ENCODE data around the gene MEST.
"Not testable (repeated sequence)": the region's sequence is repeated elsewhere in the genome, so short reads cannot be mapped to it uniquely, and the experiment has no call there.

Gene MEST, protein sequence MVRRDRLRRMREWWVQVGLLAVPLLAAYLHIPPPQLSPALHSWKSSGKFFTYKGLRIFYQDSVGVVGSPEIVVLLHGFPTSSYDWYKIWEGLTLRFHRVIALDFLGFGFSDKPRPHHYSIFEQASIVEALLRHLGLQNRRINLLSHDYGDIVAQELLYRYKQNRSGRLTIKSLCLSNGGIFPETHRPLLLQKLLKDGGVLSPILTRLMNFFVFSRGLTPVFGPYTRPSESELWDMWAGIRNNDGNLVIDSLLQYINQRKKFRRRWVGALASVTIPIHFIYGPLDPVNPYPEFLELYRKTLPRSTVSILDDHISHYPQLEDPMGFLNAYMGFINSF

DNA sequence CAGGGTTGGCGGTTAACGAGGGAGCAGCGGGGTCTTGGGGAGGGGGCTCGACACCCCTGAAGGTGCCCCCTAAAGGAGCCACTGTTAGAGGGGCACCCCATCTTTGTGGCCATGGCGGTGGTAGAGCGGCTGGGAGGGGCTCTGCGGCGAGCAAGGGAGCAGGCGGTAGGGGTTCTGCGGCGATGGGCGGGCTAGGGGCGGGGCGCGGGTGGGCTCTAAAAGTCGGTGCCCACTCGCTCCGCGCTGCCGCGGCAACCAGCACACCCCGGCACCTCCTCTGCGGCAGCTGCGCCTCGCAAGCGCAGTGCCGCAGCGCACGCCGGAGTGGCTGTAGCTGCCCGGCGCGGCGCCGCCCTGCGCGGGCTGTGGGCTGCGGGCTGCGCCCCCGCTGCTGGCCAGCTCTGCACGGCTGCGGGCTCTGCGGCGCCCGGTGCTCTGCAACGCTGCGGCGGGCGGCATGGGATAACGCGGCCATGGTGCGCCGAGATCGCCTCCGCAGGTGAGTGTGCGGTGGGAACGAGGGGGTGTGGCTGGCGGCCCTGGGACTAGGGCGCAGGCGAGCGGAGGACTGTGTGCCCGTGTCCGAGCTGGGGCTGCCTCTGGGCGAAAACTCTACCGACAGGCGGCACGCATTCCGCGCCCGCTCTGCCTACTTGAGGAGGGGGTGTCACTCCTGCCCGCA lies at the start of gene MEST:
TSS of gene MEST (plus strand) at position 245 of the 682 bp plus-strand sequence. CDS start at position 474, 229 bp downstream.
- DNase-seq, result no peak

DNA sequence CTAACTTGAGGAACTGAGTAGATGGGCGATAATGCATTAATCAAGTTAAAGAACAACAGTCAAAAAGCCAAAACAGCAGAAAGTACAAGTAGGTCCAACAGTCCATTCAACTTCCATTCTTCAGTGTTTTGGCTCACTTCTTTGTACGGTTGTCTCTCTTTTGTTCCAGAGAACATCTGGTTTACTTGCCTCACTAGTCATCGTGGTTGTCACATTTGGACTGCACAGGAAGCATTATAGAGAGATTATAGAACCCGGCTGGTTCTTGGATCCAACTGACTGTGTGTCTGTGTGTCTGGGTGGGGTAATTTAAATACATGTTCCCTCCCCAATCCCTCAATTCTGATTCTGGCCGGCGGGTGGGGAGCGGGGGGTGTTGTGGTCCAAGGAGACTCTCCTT lies 49.3 kb upstream of the MEST start:
- DNase-seq, result no peak

DNA sequence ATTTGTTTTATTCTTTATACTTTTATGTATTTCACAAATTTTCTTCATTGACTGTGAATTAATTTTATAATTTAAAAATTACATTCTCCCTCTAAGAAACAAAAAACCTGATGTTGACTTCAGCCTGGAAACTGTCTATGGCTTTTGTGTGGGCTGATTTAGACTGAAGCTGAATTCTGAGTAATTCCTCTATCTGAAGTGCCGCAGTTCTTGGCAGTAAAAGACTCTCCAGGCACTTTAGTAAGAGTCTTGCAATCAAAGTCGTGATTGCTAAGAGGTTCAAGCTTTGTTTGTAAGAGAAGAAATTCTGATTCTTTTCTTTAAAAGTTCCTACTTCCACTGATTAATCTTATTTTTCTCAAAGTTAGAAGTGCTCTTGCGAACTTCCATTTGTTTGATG lies 47.7 kb upstream of the MEST start:
- no peak for DNase-seq

DNA sequence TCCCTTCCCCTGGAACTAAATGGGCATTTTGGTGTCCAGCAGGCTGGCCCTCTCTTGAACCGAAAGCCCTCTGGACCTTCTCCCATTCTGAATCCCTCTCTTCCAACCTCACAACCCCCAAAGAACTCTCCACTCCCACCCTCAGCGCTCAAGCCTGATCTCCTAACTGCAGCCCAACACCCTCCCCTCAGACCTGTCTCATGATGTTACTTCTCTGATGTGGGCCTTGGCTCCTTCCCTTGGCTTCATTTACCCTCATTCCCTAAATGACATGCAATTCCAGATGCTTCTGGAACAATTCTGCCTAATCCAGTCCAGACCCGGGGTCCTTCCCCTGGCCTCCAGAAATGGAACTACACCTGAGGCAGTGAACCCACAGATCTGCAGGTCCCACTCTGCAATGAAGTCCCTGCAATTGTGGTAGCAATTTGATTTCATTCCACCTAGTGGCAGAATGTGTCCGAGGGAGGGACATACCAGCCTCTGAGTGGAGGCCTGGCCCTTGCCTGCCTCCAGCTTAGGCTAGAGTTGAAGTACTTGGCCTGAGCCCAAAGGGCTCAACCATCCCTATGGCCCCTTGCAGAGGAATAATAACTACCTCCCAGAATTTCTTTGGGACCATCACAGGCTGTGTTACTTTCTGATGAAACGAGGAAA lies 47.0 kb upstream of the MEST start:
- DNase-seq, result no peak

DNA sequence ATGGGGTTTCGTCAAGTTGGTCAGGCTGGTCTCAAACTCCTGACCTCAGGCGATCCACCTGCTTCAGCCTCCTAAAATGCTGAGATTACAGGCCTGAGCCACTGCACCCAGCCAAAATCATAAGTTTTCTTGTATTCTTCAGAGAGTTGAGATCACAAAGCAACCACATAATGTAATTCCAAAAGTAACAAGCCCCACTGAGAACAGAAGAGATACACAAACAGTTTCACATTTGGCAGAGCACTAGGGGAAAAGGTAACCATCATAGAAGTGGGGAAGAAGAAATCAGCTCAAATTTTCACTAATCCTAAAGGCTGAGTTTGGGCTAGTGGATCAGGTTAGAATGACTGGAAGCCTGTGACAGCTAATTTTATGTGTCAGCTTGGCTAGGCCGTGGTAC lies 45.6 kb upstream of the MEST start:
- DNase-seq, result no peak

DNA sequence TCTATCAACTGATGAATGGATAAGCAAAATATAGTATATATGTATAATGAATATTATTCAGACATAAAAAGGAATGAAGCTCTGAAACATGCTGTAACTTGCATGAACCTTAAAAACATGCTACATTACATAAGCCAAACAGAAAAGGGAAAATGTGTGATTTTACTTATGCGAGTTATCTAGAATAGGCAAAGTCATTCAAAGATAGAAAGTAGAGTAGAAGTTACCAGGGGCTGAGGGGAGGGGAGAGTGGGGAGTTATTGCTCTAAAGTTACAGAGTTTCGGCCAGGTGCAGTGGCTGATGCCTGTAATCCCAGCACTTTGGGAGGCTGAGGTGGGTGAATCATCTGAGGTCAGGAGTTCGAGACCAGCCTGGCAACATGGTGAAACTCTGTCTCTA lies 40.5 kb upstream of the MEST start:
- DNase-seq, result not testable (repeated sequence)

DNA sequence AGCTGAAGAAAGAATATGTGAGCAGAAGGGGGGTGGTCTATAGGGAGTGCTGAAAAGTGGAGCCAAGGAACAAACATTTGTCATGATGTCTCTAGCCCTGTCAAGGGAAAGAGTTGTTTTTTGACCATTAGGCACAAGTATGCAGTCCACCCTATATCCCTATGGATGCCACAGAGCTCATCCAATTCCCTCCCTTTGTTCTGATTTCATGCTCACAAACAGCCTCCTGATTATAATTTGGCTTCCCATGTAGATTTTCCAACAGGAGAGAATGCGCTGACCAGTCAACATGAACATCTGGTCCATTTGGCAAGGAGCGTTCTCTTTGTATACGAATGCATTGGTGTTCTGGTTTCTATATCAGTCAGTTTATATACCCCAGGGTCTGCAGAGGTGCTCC lies 38.9 kb upstream of the MEST start:
- DNase-seq, result no peak

DNA sequence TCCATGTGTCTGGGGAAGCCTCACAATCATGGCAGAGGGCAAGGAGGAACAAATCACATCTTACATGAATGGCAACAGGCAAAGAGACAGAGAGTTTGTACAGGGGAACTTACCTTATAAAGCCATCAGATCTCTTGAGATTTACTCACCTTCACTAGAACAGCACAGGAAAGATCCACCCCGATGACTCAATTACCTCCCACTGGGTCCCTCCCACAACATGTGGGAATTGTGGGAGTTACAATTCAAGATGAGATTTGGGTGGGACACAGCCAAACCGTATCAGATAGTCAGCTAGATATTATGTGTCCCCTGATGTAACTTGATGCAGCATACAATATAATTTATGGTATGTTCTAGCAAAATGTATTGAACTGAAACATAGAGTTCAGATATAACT lies 36.9 kb upstream of the MEST start:
- no peak for DNase-seq

DNA sequence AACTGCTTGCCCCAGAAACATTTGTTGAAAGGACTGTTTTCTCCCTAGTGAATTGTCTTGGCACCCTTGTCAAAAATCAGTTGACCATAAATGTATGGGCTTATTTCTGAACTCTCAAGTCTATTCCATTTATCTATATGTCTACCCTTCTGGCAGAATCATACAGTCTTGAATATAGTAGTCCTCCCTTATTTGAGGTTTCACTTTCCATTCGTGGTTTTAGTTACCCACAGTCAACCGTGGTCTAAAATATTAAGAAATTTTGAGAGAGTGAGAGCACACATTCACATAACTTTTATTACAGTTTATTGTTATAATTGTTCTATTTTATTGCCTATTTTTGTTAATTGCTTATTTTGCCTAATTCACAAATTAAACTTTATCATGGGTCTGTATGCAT lies 33.6 kb upstream of the MEST start:
- DNase-seq, result no peak

DNA sequence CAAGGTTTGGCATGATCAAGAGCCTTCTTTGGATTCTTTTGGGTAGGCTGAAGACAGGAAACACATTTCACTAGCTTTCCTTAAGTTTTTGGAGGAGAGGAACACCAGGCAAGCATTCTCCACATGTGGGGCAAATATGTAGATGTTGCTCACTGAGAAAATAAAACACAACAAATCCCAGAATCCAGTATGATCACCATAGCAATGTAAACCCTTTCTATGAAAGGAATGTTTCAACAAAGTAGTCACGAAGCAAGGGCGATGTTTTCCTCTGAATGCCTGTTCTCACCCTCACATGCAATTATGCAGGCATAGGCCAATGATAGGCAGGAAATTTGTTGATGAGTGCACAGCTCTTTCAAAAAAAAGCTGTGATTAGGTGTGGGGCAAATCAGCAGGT lies 30.6 kb upstream of the MEST start:
- no peak for DNase-seq

DNA sequence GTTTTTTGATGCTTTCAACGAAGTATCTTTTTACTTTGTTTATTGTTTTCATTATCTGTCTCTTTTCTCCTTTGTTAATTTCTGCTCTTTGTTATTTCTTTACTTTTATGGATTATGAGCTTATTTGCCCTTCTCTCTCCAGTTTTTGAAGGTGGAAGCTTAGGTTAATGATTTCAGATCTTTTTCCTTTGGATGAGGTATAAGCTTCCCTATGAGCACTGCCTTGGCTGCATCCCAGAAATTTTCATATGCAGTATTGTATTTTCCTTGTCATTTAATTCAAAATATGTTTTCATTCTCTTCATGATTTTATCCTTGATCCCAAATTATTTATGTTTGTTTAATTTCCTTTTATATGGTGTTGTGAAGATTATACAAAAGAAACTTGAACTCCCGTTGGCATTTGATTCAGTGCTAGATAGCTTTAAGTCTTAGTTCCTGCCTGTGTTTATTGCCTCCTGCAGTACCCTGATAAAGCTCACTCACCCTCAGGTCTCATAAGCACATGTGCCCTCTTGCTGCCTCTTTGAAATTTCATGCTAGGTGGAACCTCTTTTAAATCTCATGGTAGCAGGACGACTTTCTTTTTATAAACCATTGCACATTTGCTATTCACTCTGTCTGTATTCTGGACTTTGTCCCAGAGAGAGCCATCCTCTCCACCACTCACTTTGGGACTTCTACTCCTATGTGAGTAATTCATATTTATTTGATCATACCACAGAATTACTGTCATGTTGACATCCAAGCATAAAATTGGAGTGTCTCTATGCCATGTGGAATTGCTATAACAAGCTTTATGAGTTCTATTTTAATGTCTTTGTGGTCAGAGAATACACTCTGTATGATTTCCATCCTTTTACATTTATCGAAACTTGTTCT lies 28.1 kb upstream of the MEST start:
- DNase-seq, result no peak

DNA sequence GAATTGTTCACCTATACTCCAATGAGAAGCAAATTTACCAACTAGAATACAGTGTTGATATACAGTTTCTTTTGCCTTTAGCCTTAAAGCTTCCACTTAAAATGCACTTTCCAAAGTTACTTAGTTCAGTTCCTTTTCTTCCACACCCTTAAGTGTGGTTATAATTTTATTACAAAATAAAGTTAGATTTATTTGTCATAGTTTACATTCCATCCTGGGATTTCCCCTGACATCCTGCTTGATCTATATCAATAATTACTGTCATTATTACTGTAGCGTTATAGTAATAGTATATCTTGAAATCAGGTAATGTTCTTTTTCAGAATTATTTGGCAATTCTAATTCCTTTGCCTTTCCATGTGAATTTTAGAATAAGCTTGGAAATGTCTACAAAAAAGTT lies 23.3 kb upstream of the MEST start:
- no peak for DNase-seq

DNA sequence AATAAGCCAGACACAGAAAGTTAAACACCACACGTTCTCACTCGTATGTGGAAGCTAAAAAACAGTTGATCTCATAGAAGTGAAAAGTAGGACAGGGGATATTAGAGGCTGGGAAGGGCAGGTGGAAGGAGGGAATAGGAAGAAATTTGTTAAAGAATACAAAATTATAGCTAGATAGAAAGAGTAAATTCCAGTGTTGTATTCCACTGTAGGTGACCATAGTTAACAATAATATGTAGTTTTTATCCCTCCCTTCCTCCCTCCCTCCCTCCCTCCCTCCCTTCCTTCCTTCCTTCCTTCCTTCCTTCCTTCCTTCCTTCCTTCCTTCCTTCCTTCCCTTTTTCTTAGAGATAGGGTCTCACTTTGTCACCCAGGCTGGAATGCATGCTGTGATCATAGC lies 19.9 kb upstream of the MEST start:
- no peak for DNase-seq

DNA sequence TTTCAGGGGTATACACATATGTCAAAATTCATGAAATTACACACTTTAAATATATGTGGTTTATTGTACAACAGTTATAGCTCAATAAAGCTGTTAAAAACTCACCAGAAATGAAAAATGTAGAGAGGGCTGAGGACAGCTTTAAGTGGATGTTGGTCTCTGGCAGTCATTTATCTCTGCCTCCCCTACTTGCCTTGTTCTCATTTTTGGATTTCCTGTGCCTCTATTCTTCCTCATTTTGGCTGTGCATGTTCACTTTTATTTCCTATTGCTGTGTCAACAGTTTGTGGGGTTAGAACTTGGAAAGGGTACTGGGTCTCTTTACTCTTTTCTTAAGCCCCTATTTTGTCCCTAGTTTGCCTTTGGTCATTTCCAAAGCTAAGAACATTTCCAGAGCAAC lies 18.6 kb upstream of the MEST start:
- no peak for DNase-seq

DNA sequence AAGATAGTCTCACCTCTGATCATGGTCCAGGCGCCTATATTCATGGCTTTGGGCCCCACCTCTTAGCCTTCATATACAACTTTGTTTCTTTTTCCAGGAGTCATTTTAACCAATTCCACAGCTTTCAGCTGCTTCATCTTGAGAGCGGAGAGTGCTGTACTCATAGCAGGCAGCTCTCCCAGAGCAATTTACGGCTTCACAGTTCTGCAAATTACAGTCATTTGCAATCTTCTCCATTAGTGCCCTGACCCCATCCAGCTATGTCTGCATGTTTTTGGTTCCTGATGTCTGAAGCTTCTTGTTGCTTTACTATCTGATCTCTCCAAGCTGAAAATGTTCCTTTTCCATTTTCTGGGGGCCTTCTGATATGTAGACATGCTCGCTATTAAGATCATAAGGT lies 18.0 kb upstream of the MEST start:
- no peak for DNase-seq

DNA sequence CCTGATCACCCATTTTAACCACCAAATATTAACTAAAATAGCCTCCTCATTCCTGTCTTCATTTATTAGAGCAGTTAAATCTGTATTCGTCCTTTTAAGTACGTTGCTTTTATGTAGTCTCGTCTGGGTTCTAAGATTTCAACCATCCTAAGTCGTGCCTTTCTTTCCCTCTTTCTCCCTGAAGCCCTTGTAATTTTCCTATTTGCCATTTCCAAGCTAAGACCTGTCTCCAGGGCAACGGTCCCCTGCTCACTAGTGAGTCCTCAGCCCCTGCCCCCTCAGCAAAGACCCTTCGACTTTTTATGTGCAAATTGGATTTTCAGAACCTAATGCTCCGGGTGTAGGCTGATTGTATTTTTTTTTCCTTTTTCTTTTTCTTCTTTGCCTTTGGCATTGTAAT lies 16.1 kb upstream of the MEST start:
- DNase-seq, result no peak

DNA sequence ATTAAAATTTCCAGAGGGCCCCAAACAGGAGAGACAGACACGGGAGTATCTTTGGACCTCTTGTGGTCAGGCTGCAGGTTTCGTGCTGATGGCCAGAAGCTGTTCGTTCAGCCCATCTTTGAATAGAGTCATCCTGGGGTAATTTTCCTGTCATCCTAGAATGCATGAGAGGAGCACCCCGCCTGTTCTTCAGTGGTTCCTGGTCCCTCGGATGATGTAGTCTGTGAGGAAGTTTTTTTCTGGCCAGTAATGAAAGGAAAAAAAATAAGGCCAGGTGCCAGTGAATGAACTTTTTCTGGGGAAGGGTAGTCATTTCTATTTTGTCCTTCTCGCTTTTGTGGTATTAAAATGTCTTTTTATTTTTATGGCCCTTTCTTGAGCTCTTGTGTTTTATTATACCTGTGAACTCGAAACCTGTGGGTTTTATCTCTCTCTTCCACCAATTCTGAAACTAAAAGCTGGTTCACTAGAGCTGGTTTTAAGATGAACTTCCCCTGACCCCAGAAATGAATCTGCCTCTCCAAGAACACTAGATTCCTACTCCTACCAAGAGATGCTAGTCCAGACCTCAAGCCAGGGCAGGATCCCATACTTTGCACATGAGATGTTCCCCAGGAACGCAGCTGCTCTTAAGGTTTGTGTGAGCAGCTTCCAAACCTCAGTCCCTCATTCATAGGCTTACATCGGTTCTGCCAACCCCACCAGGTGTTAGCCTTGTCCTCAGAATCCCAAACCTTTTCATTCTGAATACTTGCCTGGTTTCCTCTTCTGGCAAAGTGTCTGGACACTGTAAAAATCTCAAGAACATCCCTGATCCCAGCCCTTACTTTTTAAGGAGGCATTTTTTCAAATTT lies 15.4 kb upstream of the MEST start:
- DNase-seq, result no peak

DNA sequence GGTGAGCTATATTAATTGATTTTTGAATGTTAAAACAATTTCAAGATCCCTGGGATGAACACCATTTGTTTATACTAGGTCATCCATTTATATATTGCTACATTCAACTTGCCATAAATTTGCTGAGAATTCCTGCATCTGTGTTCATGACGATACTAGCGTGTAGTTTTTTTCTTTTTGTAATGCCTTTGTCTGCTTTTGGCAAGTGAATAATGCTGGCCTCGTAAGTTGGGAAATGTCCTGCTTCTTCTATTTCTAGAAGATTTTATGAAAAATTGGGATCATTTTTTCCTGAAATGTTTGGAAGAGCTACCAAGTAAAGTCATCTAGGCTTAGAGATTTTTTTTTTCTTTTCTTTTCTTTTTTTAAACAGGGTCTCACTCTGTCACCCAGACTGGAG lies 12.9 kb upstream of the MEST start:
- no peak for DNase-seq

DNA sequence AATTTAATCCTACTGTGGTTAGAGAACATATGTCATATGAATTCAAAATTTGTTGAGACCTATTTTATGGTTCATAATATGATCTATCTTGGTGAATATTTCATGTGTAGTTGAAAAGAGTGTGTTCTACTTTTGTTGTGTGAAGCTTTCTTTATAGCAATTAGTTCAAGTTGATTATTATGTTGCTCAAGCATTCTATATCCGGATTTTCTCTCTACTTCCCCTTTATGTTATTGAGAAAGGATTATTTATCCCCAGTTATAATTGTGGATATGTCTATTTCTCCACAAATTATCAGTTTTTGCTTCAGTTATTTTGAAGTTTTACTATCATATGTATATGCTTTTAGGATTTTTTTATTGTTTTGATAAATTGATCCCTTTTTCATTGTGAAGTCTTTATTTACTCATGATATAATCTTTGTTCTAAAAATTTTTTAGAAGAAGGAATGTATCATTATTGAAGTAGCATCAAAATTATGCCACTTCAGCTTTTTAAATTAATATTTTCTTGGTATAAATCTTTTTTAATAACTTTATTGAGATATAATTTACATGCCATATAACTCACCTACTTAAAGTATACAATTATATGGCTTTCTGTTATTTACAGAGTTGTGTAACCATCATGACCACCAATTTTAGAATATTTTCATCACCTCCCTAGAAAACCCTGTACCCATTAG lies 12.0 kb upstream of the MEST start:
- no peak for DNase-seq

DNA sequence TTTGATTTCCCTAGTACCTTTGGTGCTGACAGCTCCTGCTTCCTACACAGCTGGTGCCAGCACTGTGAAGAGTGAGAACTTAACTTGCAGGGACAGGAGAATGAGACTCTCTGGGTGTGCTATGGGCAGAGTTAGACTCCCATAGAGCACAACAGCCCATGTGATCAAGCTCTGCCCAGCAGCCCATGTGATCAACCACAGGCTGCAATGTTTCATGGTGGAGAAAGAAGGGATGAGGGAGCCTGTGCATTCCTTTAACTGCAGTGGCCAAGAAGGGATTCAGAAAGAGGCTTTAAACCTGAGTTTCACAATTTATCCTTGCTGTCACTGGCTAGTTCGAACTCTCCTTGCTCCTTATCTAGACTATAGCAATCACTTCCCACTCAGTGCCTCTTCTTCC lies 10.0 kb upstream of the MEST start:
- no peak for DNase-seq

DNA sequence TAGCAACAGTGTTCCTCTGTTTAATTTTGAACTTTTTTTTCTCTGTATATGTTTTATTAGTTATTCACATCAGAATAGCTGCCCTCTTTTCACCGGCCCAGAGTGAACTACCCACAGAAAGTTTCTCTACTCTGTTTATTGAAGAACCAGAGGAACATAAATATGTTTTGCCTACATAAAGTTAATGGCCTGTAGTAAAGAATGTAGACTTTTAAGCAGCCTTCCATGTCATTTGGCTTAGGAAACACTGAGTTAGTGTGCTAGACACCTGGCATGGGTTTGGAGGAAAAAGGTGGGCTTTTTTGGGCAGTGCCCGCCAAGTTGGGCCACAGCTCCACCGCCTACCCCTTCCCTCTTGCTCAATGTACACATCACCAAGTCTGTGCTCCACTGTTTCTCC lies 8.9 kb upstream of the MEST start:
- no peak for DNase-seq

DNA sequence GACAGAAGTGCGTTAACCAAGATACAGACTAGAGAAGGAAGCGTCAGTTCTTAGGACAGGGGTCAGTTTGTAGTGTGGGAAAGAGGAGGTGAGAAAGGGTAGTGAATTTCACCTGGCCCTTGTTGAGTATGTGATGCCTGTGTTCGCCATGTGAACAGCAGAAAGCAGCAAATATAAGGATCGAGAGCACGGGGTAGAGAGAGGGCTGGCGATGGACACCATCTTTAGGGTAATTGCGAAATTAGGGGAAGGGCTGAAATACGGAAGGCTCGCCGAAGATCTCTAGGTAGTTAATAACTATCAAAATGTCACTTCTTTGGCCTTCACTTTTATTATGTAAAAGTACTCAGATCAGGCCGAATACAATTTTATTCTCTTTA lies 6.2 kb upstream of the MEST start:
- DNase-seq, result no peak
